Neural progenitor cell (in vitro differentiated cells): ENCODE results near the gene AUTS2.

Experiments used
- CTCF ChIP-seq: fragments of 200-600 bp; sonication (generic); IDR thresholded peaks from 2 replicates; pipeline ENCODE4 v1.5.1; 2017; ENCODE audit warnings: antibody characterized with exemption, mild to moderate bottlenecking
- EZH2 ChIP-seq: fragments of 200-600 bp; sonication (generic); IDR thresholded peaks from 2 replicates; pipeline ENCODE4 v1.6.1; 2017; ENCODE audit warnings: antibody characterized with exemption, mild to moderate bottlenecking, moderate library complexity

GRCh38 chr7:69800495-69800894 lies 202.2 kb downstream of the AUTS2 start:
- TF ChIP-seq CTCF (no peak), EZH2 (no peak)
